ENCODE data around the gene KIAA1671.

KIAA1671 gene

GRCh38 chr22:24944217-24944937 is 8.1 kb upstream of the KIAA1671 start:
- no peaks in the 10 kb centered on the region for H3K4me1 Mint-ChIP-seq (ENCODE audit: low read depth)

GRCh38 chr22:24945430-24945829 is 7.1 kb upstream of the KIAA1671 start:
- DNase-seq = no peak
- no peaks in the 10 kb centered on the region for H3K4me1 Mint-ChIP-seq (ENCODE audit: low read depth)
- peaks cover 54% of the 10 kb centered on the region for H3K27me3 Mint-ChIP-seq
- H3K36me3 Mint-ChIP-seq (ENCODE audit: low read depth) = no peaks in the 10 kb centered on the region
- H3K9me3 Mint-ChIP-seq = no peaks in the 10 kb centered on the region
- no peak overlapping the region for H3K4me3 Mint-ChIP-seq
- no peak overlapping the region for H3K27ac Mint-ChIP-seq

More at GRCh38 chr22:24944217-24944937, 8.1 kb upstream of the KIAA1671 start:
- Mint-ChIP-seq H3K9me3 (no peaks in the 10 kb centered on the region), H3K27me3 (peaks cover 45% of the 10 kb centered on the region), H3K4me3 (no peak overlapping the region), H3K27ac (no peak overlapping the region), H3K36me3 (ENCODE audit: low read depth) (no peaks in the 10 kb centered on the region)
- DNase-seq = no peak

GRCh38 chr22:24947383-24947782 is 5.1 kb upstream of the KIAA1671 start:
- H3K27me3 Mint-ChIP-seq = peaks cover 70% of the 10 kb centered on the region

GRCh38 chr22:24947881-24948280 is 4.6 kb upstream of the KIAA1671 start:
- Mint-ChIP-seq H3K9me3 (no peaks in the 10 kb centered on the region), H3K36me3 (ENCODE audit: low read depth) (no peaks in the 10 kb centered on the region), H3K4me1 (ENCODE audit: low read depth) (peaks cover 8% of the 10 kb centered on the region), H3K27ac (no peak overlapping the region), H3K4me3 (no peak overlapping the region), H3K27me3 (peaks cover 69% of the 10 kb centered on the region)
- DNase-seq = no peak

More at GRCh38 chr22:24947383-24947782, 5.1 kb upstream of the KIAA1671 start:
- Mint-ChIP-seq H3K4me1 (ENCODE audit: low read depth) (peaks cover 7% of the 10 kb centered on the region), H3K9me3 (no peaks in the 10 kb centered on the region), H3K27ac (no peak overlapping the region), H3K36me3 (ENCODE audit: low read depth) (no peaks in the 10 kb centered on the region), H3K4me3 (no peak overlapping the region)
- DNase-seq = no peak

GRCh38 chr22:24948356-24949202 is 3.9 kb upstream of the KIAA1671 start:
- no peaks in the 10 kb centered on the region for H3K9me3 Mint-ChIP-seq
- H3K36me3 Mint-ChIP-seq (ENCODE audit: low read depth) = no peaks in the 10 kb centered on the region
- H3K27me3 Mint-ChIP-seq = peaks cover 74% of the 10 kb centered on the region
- peaks cover 12% of the 10 kb centered on the region for H3K4me1 Mint-ChIP-seq (ENCODE audit: low read depth)
- DNase-seq = no peak
- H3K4me3 Mint-ChIP-seq = no peak overlapping the region
- no peak overlapping the region for H3K27ac Mint-ChIP-seq

GRCh38 chr22:24950272-24950902 is 2.1 kb upstream of the KIAA1671 start:
- no peaks in the 10 kb centered on the region for H3K9me3 Mint-ChIP-seq
- peaks cover 14% of the 10 kb centered on the region for H3K4me1 Mint-ChIP-seq (ENCODE audit: low read depth)
- H3K27ac Mint-ChIP-seq = no peak overlapping the region
- H3K27me3 Mint-ChIP-seq = peaks cover 77% of the 10 kb centered on the region
- H3K36me3 Mint-ChIP-seq (ENCODE audit: low read depth) = no peaks in the 10 kb centered on the region
- no peak overlapping the region for H3K4me3 Mint-ChIP-seq
- DNase-seq = no peak

GRCh38 chr22:24952837-24953383 is 394 bp downstream of the KIAA1671 start:
- Mint-ChIP-seq H3K27ac (no peak overlapping the region), H3K27me3 (peaks cover 62% of the 10 kb centered on the region), H3K9me3 (no peaks in the 10 kb centered on the region), H3K4me3 (peak overlapping the region; percentile 62), H3K4me1 (ENCODE audit: low read depth) (peaks cover 14% of the 10 kb centered on the region), H3K36me3 (ENCODE audit: low read depth) (no peaks in the 10 kb centered on the region)
- no peak for DNase-seq

GRCh38 chr22:24953384-24954113 is 1.0 kb downstream of the KIAA1671 start:
- Mint-ChIP-seq H3K4me3 (peak overlapping the region; percentile 62), H3K27me3 (peaks cover 56% of the 10 kb centered on the region)
- DNase-seq = no peak

GRCh38 chr22:24954114-24954463 is 1.6 kb downstream of the KIAA1671 start:
- Mint-ChIP-seq H3K27me3 (peaks cover 51% of the 10 kb centered on the region), H3K36me3 (ENCODE audit: low read depth) (no peaks in the 10 kb centered on the region)

More at GRCh38 chr22:24953384-24954113, 1.0 kb downstream of the KIAA1671 start:
- no peaks in the 10 kb centered on the region for H3K36me3 Mint-ChIP-seq (ENCODE audit: low read depth)
- peaks cover 14% of the 10 kb centered on the region for H3K4me1 Mint-ChIP-seq (ENCODE audit: low read depth)
- H3K27ac Mint-ChIP-seq = no peak overlapping the region
- H3K9me3 Mint-ChIP-seq = no peaks in the 10 kb centered on the region

GRCh38 chr22:24954856-24955255 is 2.3 kb downstream of the KIAA1671 start:
- Mint-ChIP-seq H3K36me3 (ENCODE audit: low read depth) (no peaks in the 10 kb centered on the region), H3K9me3 (no peaks in the 10 kb centered on the region), H3K27me3 (peaks cover 46% of the 10 kb centered on the region), H3K4me1 (ENCODE audit: low read depth) (peaks cover 14% of the 10 kb centered on the region), H3K4me3 (no peak overlapping the region), H3K27ac (no peak overlapping the region)
- no peak for DNase-seq

More at GRCh38 chr22:24954114-24954463, 1.6 kb downstream of the KIAA1671 start:
- Mint-ChIP-seq H3K9me3 (no peaks in the 10 kb centered on the region), H3K4me1 (ENCODE audit: low read depth) (peaks cover 14% of the 10 kb centered on the region), H3K4me3 (no peak overlapping the region), H3K27ac (no peak overlapping the region)
- DNase-seq = no peak

- H3K4me3 Mint-ChIP-seq = no peak overlapping the region
- H3K27ac Mint-ChIP-seq = no peak overlapping the region
- peaks cover 10% of the 10 kb centered on the region for H3K4me1 Mint-ChIP-seq (ENCODE audit: low read depth)
- H3K36me3 Mint-ChIP-seq (ENCODE audit: low read depth) = no peaks in the 10 kb centered on the region
- H3K9me3 Mint-ChIP-seq = no peaks in the 10 kb centered on the region
- peaks cover 26% of the 10 kb centered on the region for H3K27me3 Mint-ChIP-seq
- no peak for DNase-seq
Measured at GRCh38 chr22:24957043-24957442, 4.5 kb downstream of the KIAA1671 start.

GRCh38 chr22:24961217-24961844 is 8.8 kb downstream of the KIAA1671 start:
- Mint-ChIP-seq H3K4me3 (no peak overlapping the region), H3K9me3 (no peaks in the 10 kb centered on the region), H3K27me3 (peaks cover under 1% of the 10 kb centered on the region), H3K4me1 (ENCODE audit: low read depth) (no peaks in the 10 kb centered on the region), H3K36me3 (ENCODE audit: low read depth) (no peaks in the 10 kb centered on the region), H3K27ac (no peak overlapping the region)
- DNase-seq = no peak

- Mint-ChIP-seq H3K9me3 (no peaks in the 10 kb centered on the region), H3K4me1 (ENCODE audit: low read depth) (no peaks in the 10 kb centered on the region), H3K4me3 (no peak overlapping the region), H3K27ac (no peak overlapping the region), H3K27me3 (no peaks in the 10 kb centered on the region), H3K36me3 (ENCODE audit: low read depth) (no peaks in the 10 kb centered on the region)
- DNase-seq = no peak
Measured at GRCh38 chr22:24962094-24962493, 9.6 kb downstream of the KIAA1671 start.
